Common myeloid progenitor, CD34-positive (primary cell): ENCODE results near the gene ANXA9.

Experiments used
- CTCF ChIA-PET: fragments of 350-600 bp; sonication (Branson Sonifier 250); formaldehyde crosslinking; loops from one replicate; lab custom pipeline; 2021; ENCODE audit warnings: antibody characterized with exemption; lab: Charles Lee
- POLR2A ChIA-PET: fragments of 350-600 bp; sonication (Branson Sonifier 250); formaldehyde crosslinking; loops from one replicate; lab custom pipeline; 2021; ENCODE audit warnings: antibody characterized with exemption; lab: Charles Lee
- DNase-seq, 3 donors: peaks; one replicate each; pipeline versions ENCODE4 v3.0.0 to v3.0.0-alpha.2; 2013
- H3K27ac ChIP-seq, 2 experiments: 1 replicate in 1 of 2; 2 replicates in 1 of 2; pipeline ENCODE4 v1.7.0; 2013; ENCODE audit warnings: inconsistent platforms in 2 of 2, low read length in 2 of 2, mild to moderate bottlenecking in 2 of 2, low read depth in 1 of 2, moderate library complexity in 1 of 2; ENCODE audit not compliant: severe bottlenecking in 2 of 2, insufficient read depth in 1 of 2, poor library complexity in 1 of 2
- H3K27me3 ChIP-seq, 5 experiments: replicated peaks in 2 of 5; 1 replicate in 3 of 5; 2 replicates in 2 of 5; pipeline versions ENCODE4 v1.6.1 to v1.7.0; 2013; ENCODE audit warnings: low read length in 4 of 5, mild to moderate bottlenecking in 2 of 5, moderate library complexity in 2 of 5, inconsistent platforms in 1 of 5; ENCODE audit not compliant: insufficient read depth in 5 of 5, control insufficient read depth in 4 of 5
- H3K36me3 ChIP-seq, 4 experiments: 1 replicate in 2 of 4; 2 replicates in 2 of 4; pipeline versions ENCODE4 v1.6.1 to v1.7.0; 2013; ENCODE audit warnings: low read length in 3 of 4, control low read depth in 1 of 4, mild to moderate bottlenecking in 1 of 4; ENCODE audit not compliant: control insufficient read depth in 4 of 4, insufficient read depth in 4 of 4
- H3K4me1 ChIP-seq, 4 experiments: 1 replicate in 3 of 4; 2 replicates in 1 of 4; pipeline versions ENCODE4 v1.6.1 to v1.7.1; 2013; ENCODE audit warnings: low read length in 3 of 4, mild to moderate bottlenecking in 3 of 4, control low read depth in 1 of 4, inconsistent platforms in 1 of 4, moderate library complexity in 1 of 4; ENCODE audit not compliant: control insufficient read depth in 4 of 4, insufficient read depth in 4 of 4; ENCODE audit errors: control extremely low read depth in 1 of 4
- H3K4me3 ChIP-seq, 7 experiments: 1 replicate in 4 of 7; 2 replicates in 3 of 7; pipeline versions ENCODE4 v1.5.1 to v1.7.0; 2013; ENCODE audit warnings: mild to moderate bottlenecking in 7 of 7, low read length in 6 of 7, moderate library complexity in 6 of 7, inconsistent platforms in 2 of 7, low read depth in 2 of 7, control low read depth in 1 of 7; ENCODE audit not compliant: insufficient read depth in 4 of 7, control insufficient read depth in 1 of 7; ENCODE audit errors: extremely low read depth in 1 of 7
- H3K9me3 ChIP-seq, 5 experiments: 1 replicate in 4 of 5; 2 replicates in 1 of 5; pipeline versions ENCODE4 v1.6.1 to v1.7.1; 2013; ENCODE audit warnings: low read length in 4 of 5, mild to moderate bottlenecking in 2 of 5, inconsistent platforms in 1 of 5, low read depth in 1 of 5, moderate library complexity in 1 of 5; ENCODE audit not compliant: control insufficient read depth in 4 of 5, insufficient read depth in 2 of 5; ENCODE audit errors: control extremely low read depth in 1 of 5
- WGBS: methylation state at CpG from one replicate; pipeline ENCODE4 v1.1.5; 2013; ENCODE audit not compliant: insufficient coverage; 5-methylcytosine and 5-hydroxymethylcytosine counted together

ANXA9 gene

GRCh38 chr1:151036356-151036755 is 54.3 kb downstream of the ANXA9 start, which contains the start of gene BNIPL:
TSS of gene BNIPL (plus strand) at chr1:151036586. CDS start at chr1:151036726, 140 bp downstream.
- POLR2A ChIA-PET = interaction anchor here (0.6 kb wide), 1 partner anchor 22 kb away, joined by 3 read pairs; no protein-coding TSS in a partner anchor
- no CpG with 5 or more reads among the region's 2 CpGs for WGBS
- no peaks in the 10 kb centered on the region for H3K27me3 ChIP-seq
- CTCF ChIA-PET = interaction anchor here (0.7 to 3.5 kb wide), 6 partner anchors 8 to 63 kb away, joined by 3 to 15 read pairs (median 4); partner anchors contain the start of gene C1orf56
- DNase-seq = no peak
- peaks cover 12 to 26% (median 23%) of the 10 kb centered on the region in 4 experiments for H3K36me3 ChIP-seq
- H3K9me3 ChIP-seq = no peaks in the 10 kb centered on the region
- H3K27ac ChIP-seq = no peak within 1 kb of the TSS
- H3K4me3 ChIP-seq = no peak within 1 kb of the TSS
- H3K4me1 ChIP-seq = no peaks in the 10 kb centered on the region

GRCh38 chr1:151037032-151037431 is 54.9 kb downstream of the ANXA9 start:
- POLR2A ChIA-PET = no interaction called here
- WGBS = 95% methylated on average over 3 of the region's 6 CpGs
- H3K4me3 ChIP-seq = no peak overlapping the region
- H3K36me3 ChIP-seq = peaks cover 10 to 25% (median 21%) of the 10 kb centered on the region in 4 experiments
- H3K27ac ChIP-seq = no peak overlapping the region
- H3K27me3 ChIP-seq = no peaks in the 10 kb centered on the region
- no peaks in the 10 kb centered on the region for H3K4me1 ChIP-seq
- H3K9me3 ChIP-seq = no peaks in the 10 kb centered on the region
- CTCF ChIA-PET = interaction anchor here (0.7 to 3.5 kb wide), 6 partner anchors 9 to 63 kb away, joined by 3 to 15 read pairs (median 4); partner anchors contain the start of gene C1orf56
- DNase-seq = no peak

- 97% methylated on average over 3 of the region's 3 CpGs for WGBS
- no peaks in the 10 kb centered on the region for H3K27me3 ChIP-seq
- H3K27ac ChIP-seq = no peak overlapping the region
- no peak overlapping the region for H3K4me3 ChIP-seq
- no peak for DNase-seq
- peaks cover 2 to 13% (median 9%) of the 10 kb centered on the region in 4 experiments for H3K36me3 ChIP-seq
- no peaks in the 10 kb centered on the region for H3K4me1 ChIP-seq
- CTCF ChIA-PET = interaction anchor here (0.6 to 3.5 kb wide), 4 partner anchors 7 to 38 kb away, joined by 3 to 15 read pairs (median 4); partner anchors contain the start of gene C1orf56
- POLR2A ChIA-PET = interaction anchor here (1.2 kb wide), 1 partner anchor 95 kb away, joined by 5 read pairs; no protein-coding TSS in a partner anchor
- no peaks in the 10 kb centered on the region for H3K9me3 ChIP-seq
Measured at GRCh38 chr1:151039521-151039920, 57.4 kb downstream of the ANXA9 start.

- Histone ChIP-seq H3K27me3 (no peaks in the 10 kb centered on the region), H3K36me3 (no peaks in the 10 kb centered on the region), H3K9me3 (no peaks in the 10 kb centered on the region), H3K4me1 (peaks cover 2 to 11% (median 6%) of the 10 kb centered on the region in 4 experiments), H3K27ac (no peak overlapping the region), H3K4me3 (no peak overlapping the region)
- no peak for DNase-seq
- ChIA-PET POLR2A (no interaction called here), CTCF (interaction anchor here (1.0 to 8.2 kb wide), 7 partner anchors 9 to 100 kb away, joined by 3 to 59 read pairs (median 3); partner anchors contain the start of genes CDC42SE1 and MLLT11)
- no CpG with 5 or more reads among the region's 1 CpG for WGBS
Measured at GRCh38 chr1:151043163-151043562, 61.1 kb downstream of the ANXA9 start.
